Measurements from ENCODE around the gene UPF3B. TPM values are rescaled to one million over a fixed set of nuclear protein-coding genes. Genes with fewer than 3 reads are reported as not detected.

Gene UPF3B
- total RNA-seq, 1 experiment from 2014 or later, result 27.8 TPM

DNA sequence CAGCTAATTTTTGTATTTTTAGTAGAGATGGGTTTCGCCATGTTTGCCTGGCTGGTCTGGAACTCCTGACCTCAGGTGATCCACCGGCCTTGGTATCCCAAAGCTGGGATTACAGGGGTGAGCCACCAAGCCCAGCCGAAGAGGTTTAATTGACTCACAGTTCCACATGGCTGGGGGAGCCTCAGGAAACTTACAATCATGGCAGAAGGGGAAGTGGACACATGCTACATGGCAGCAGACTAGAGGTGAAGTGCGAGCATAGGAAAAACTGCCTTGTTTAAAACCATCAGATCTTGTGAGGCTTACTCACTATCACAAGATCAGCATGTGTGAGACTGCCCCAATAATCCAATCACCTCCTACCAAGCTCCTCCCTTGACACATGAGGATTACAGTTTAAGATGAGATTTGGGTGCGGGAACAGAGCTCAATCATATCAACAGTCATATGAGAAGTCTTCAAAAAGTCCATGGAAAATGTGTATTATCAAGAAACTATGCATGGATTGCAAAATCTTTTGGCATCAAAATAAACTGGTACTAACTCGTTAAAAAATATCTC, 35.6 kb downstream of the UPF3B start:
- H3K27me3 ChIP-seq (ENCODE audit: control insufficient read depth, insufficient read depth, low read length), result no peaks in the 10 kb centered on the region
- no peaks in the 10 kb centered on the region for H3K36me3 ChIP-seq (ENCODE audit: control insufficient read depth, insufficient read depth, low read length)
- H3K27ac ChIP-seq (ENCODE audit: low read length), result no peak overlapping the region
- DNase-seq (ENCODE audit: low read depth, low spot score) (no peak), ATAC-seq (no peak)
- ChIA-PET POLR2A (no interaction called here), CTCF (interaction anchor here (0.6 kb wide), 1 partner anchor 326 kb away, joined by 3 read pairs; no protein-coding TSS in a partner anchor)
- no TSS peak for BruUV-seq (replicated peaks)
- TF ChIP-seq SIN3A (IDR thresholded peaks at IDR 0.05; ENCODE audit: borderline replicate concordance, insufficient read depth, low read depth, low read length), result no peak
- TF ChIP-seq, protein P1, sequence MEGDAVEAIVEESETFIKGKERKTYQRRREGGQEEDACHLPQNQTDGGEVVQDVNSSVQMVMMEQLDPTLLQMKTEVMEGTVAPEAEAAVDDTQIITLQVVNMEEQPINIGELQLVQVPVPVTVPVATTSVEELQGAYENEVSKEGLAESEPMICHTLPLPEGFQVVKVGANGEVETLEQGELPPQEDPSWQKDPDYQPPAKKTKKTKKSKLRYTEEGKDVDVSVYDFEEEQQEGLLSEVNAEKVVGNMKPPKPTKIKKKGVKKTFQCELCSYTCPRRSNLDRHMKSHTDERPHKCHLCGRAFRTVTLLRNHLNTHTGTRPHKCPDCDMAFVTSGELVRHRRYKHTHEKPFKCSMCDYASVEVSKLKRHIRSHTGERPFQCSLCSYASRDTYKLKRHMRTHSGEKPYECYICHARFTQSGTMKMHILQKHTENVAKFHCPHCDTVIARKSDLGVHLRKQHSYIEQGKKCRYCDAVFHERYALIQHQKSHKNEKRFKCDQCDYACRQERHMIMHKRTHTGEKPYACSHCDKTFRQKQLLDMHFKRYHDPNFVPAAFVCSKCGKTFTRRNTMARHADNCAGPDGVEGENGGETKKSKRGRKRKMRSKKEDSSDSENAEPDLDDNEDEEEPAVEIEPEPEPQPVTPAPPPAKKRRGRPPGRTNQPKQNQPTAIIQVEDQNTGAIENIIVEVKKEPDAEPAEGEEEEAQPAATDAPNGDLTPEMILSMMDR (IDR thresholded peaks at IDR 0.05), result no peak
- TF ChIP-seq, protein P2, sequence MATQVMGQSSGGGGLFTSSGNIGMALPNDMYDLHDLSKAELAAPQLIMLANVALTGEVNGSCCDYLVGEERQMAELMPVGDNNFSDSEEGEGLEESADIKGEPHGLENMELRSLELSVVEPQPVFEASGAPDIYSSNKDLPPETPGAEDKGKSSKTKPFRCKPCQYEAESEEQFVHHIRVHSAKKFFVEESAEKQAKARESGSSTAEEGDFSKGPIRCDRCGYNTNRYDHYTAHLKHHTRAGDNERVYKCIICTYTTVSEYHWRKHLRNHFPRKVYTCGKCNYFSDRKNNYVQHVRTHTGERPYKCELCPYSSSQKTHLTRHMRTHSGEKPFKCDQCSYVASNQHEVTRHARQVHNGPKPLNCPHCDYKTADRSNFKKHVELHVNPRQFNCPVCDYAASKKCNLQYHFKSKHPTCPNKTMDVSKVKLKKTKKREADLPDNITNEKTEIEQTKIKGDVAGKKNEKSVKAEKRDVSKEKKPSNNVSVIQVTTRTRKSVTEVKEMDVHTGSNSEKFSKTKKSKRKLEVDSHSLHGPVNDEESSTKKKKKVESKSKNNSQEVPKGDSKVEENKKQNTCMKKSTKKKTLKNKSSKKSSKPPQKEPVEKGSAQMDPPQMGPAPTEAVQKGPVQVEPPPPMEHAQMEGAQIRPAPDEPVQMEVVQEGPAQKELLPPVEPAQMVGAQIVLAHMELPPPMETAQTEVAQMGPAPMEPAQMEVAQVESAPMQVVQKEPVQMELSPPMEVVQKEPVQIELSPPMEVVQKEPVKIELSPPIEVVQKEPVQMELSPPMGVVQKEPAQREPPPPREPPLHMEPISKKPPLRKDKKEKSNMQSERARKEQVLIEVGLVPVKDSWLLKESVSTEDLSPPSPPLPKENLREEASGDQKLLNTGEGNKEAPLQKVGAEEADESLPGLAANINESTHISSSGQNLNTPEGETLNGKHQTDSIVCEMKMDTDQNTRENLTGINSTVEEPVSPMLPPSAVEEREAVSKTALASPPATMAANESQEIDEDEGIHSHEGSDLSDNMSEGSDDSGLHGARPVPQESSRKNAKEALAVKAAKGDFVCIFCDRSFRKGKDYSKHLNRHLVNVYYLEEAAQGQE (IDR thresholded peaks at IDR 0.05; ENCODE audit: insufficient read depth in 1 of 2, low read depth in 2 of 2, low read length in 1 of 2), result no peak
- no peak for TF ChIP-seq TCF7L2 (IDR thresholded peaks at IDR 0.05; ENCODE audit: low read depth, low read length)
- TF ChIP-seq POLR2AphosphoS5 (IDR thresholded peaks at IDR 0.05; ENCODE audit: low read depth, low read length), result no peak
- no peaks in the 10 kb centered on the region for H3K9me3 ChIP-seq (ENCODE audit: control insufficient read depth, insufficient read depth, low read depth, low read length)
- intact Hi-C loops (cut with micrococcal nuclease; ENCODE audit: unreplicated experiment) (no loop called here), in situ Hi-C loops (cut with HindIII; ENCODE audit: low pct_unique_long_range_greater_than_20kb, low sequenced_read_pairs) (no loop called here)
- H3K4me1 ChIP-seq (ENCODE audit: control insufficient read depth, insufficient read depth, low read length), result no peaks in the 10 kb centered on the region
- no peak overlapping the region for H3K4me3 ChIP-seq (ENCODE audit: low read depth in 2 of 2, low read length in 2 of 2)

DNA sequence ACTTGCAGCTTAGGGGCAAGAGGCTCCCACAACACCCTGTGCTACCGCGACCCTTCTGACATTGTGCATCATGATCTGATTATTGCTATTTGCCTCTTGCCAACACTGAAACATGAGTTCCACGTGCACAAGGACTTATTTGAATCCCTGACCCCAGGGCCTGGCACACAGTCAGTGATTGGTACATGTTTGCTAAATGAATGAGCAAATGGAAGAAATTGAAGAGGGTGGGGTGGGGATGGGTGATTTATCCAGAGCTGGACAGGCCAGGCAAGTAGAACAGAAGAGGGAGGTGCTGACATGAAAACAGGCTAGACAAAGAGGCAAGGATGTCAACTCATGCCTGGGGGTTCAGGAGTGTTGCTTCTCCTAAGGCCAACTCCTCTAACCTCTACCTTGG, 36.5 kb downstream of the UPF3B start:
- ChIA-PET POLR2A (no interaction called here), CTCF (no interaction called here)
- no TSS peak for BruUV-seq (replicated peaks)

More for the DNA sequence above, 36.5 kb downstream of the UPF3B start:
- Histone ChIP-seq H3K27ac (ENCODE audit: low read length) (no peak overlapping the region), H3K36me3 (ENCODE audit: control insufficient read depth, insufficient read depth, low read length) (no peaks in the 10 kb centered on the region), H3K27me3 (ENCODE audit: control insufficient read depth, insufficient read depth, low read length) (no peaks in the 10 kb centered on the region), H3K4me1 (ENCODE audit: control insufficient read depth, insufficient read depth, low read length) (no peaks in the 10 kb centered on the region), H3K4me3 (ENCODE audit: low read depth in 2 of 2, low read length in 2 of 2) (no peak overlapping the region), H3K9me3 (ENCODE audit: control insufficient read depth, insufficient read depth, low read depth, low read length) (no peaks in the 10 kb centered on the region)
- intact Hi-C loops (cut with micrococcal nuclease; ENCODE audit: unreplicated experiment), result no loop called here
- TF ChIP-seq, protein P1 (IDR thresholded peaks at IDR 0.05), result no peak
- no peak for TF ChIP-seq TCF7L2 (IDR thresholded peaks at IDR 0.05; ENCODE audit: low read depth, low read length)
- TF ChIP-seq, protein P2 (IDR thresholded peaks at IDR 0.05; ENCODE audit: insufficient read depth in 1 of 2, low read depth in 2 of 2, low read length in 1 of 2), result no peak
- no peak for TF ChIP-seq SIN3A (IDR thresholded peaks at IDR 0.05; ENCODE audit: borderline replicate concordance, insufficient read depth, low read depth, low read length)
- TF ChIP-seq POLR2AphosphoS5 (IDR thresholded peaks at IDR 0.05; ENCODE audit: low read depth, low read length), result no peak
- in situ Hi-C loops (cut with HindIII; ENCODE audit: low pct_unique_long_range_greater_than_20kb, low sequenced_read_pairs), result no loop called here
- ATAC-seq (no peak), DNase-seq (ENCODE audit: low read depth, low spot score) (no peak)
